ENCODE data around the gene DPYSL3. TPM values are rescaled to one million over a fixed set of nuclear protein-coding genes. Genes with fewer than 3 reads are reported as not detected.

DPYSL3 gene
- total RNA-seq, 1 experiment from 2014 or later, result 106 TPM

- H3K4me1 Mint-ChIP-seq (ENCODE audit: low read depth, unreplicated experiment), result no peaks in the 10 kb centered on the region
- DNase-seq, result no peak
- Histone ChIP-seq H3K27me3 (replicated peaks; ENCODE audit: control insufficient read depth, insufficient read depth, low read length) (no peaks in the 10 kb centered on the region), H3K36me3 (ENCODE audit: control insufficient read depth, insufficient read depth, low read length) (no peaks in the 10 kb centered on the region), H3K4me1 (no peaks in the 10 kb centered on the region), H3K9me3 (no peaks in the 10 kb centered on the region), H3K4me3 (ENCODE audit: low read depth, low read length) (no peak overlapping the region)
- ChIA-PET POLR2A (no interaction called here), CTCF (no interaction called here)
- no peak overlapping the region for H3K4me3 Mint-ChIP-seq (ENCODE audit: unreplicated experiment)
- no peaks in the 10 kb centered on the region for H3K36me3 Mint-ChIP-seq (ENCODE audit: insufficient read depth, unreplicated experiment)
- H3K9me3 Mint-ChIP-seq (ENCODE audit: unreplicated experiment), result no peaks in the 10 kb centered on the region
- no TSS peak for BruUV-seq (replicated peaks)
- intact Hi-C loops (cut with micrococcal nuclease; ENCODE audit: unreplicated experiment), result no loop called here
- H3K27me3 Mint-ChIP-seq (ENCODE audit: insufficient read depth, unreplicated experiment), result peaks cover 2% of the 10 kb centered on the region
- H3K27ac Mint-ChIP-seq (ENCODE audit: unreplicated experiment), result no peak overlapping the region
- no peak for TF ChIP-seq CTCF (IDR thresholded peaks at IDR 0.05; ENCODE audit: insufficient read depth in 1 of 2, low read depth in 1 of 2, low read length in 1 of 2, severe bottlenecking in 1 of 2, unreplicated experiment in 1 of 2)
Measured at GRCh38 chr5:147485814-147486213, 24.1 kb downstream of the DPYSL3 start.

- H3K9me3 Mint-ChIP-seq (ENCODE audit: unreplicated experiment), result no peaks in the 10 kb centered on the region
- POLR2A ChIA-PET, result no interaction called here
- H3K27ac Mint-ChIP-seq (ENCODE audit: unreplicated experiment), result no peak overlapping the region
- H3K36me3 ChIP-seq (ENCODE audit: control insufficient read depth, insufficient read depth, low read length), result no peaks in the 10 kb centered on the region
- no peak for DNase-seq
- H3K27me3 ChIP-seq (replicated peaks; ENCODE audit: control insufficient read depth, insufficient read depth, low read length), result no peaks in the 10 kb centered on the region
- CTCF ChIA-PET, result no interaction called here
- H3K4me3 Mint-ChIP-seq (ENCODE audit: unreplicated experiment), result no peak overlapping the region
- H3K27me3 Mint-ChIP-seq (ENCODE audit: insufficient read depth, unreplicated experiment), result peaks cover 2% of the 10 kb centered on the region
- no peaks in the 10 kb centered on the region for H3K4me1 ChIP-seq
- no peaks in the 10 kb centered on the region for H3K36me3 Mint-ChIP-seq (ENCODE audit: insufficient read depth, unreplicated experiment)
- no peaks in the 10 kb centered on the region for H3K4me1 Mint-ChIP-seq (ENCODE audit: low read depth, unreplicated experiment)
- no TSS peak for BruUV-seq (replicated peaks)
- no peaks in the 10 kb centered on the region for H3K9me3 ChIP-seq
- no peak for TF ChIP-seq CTCF (IDR thresholded peaks at IDR 0.05; ENCODE audit: insufficient read depth in 1 of 2, low read depth in 1 of 2, low read length in 1 of 2, severe bottlenecking in 1 of 2, unreplicated experiment in 1 of 2)
- intact Hi-C loops (cut with micrococcal nuclease; ENCODE audit: unreplicated experiment), result no loop called here
- H3K4me3 ChIP-seq (ENCODE audit: low read depth, low read length), result no peak overlapping the region
Measured at GRCh38 chr5:147485046-147485445, 24.8 kb downstream of the DPYSL3 start.

- no peak for DNase-seq
- no peaks in the 10 kb centered on the region for H3K36me3 Mint-ChIP-seq (ENCODE audit: insufficient read depth, unreplicated experiment)
- CTCF ChIA-PET, result no interaction called here
- H3K4me1 Mint-ChIP-seq (ENCODE audit: low read depth, unreplicated experiment), result no peaks in the 10 kb centered on the region
- Histone ChIP-seq H3K36me3 (ENCODE audit: control insufficient read depth, insufficient read depth, low read length) (no peaks in the 10 kb centered on the region), H3K27me3 (replicated peaks; ENCODE audit: control insufficient read depth, insufficient read depth, low read length) (no peaks in the 10 kb centered on the region), H3K4me1 (no peaks in the 10 kb centered on the region), H3K9me3 (no peaks in the 10 kb centered on the region), H3K4me3 (ENCODE audit: low read depth, low read length) (no peak overlapping the region)
- H3K4me3 Mint-ChIP-seq (ENCODE audit: unreplicated experiment), result no peak overlapping the region
- POLR2A ChIA-PET, result no interaction called here
- no peaks in the 10 kb centered on the region for H3K9me3 Mint-ChIP-seq (ENCODE audit: unreplicated experiment)
- intact Hi-C loops (cut with micrococcal nuclease; ENCODE audit: unreplicated experiment), result no loop called here
- H3K27me3 Mint-ChIP-seq (ENCODE audit: insufficient read depth, unreplicated experiment), result no peaks in the 10 kb centered on the region
- TF ChIP-seq CTCF (IDR thresholded peaks at IDR 0.05; ENCODE audit: insufficient read depth in 1 of 2, low read depth in 1 of 2, low read length in 1 of 2, severe bottlenecking in 1 of 2, unreplicated experiment in 1 of 2), result no peak
- H3K27ac Mint-ChIP-seq (ENCODE audit: unreplicated experiment), result no peak overlapping the region
- no TSS peak for BruUV-seq (replicated peaks)
Measured at GRCh38 chr5:147484708-147485020, 25.2 kb downstream of the DPYSL3 start.

Data from Caco-2 (cell line).